Measurements from ENCODE around the gene SARM1.

SARM1 gene

GRCh38 chr17:28391401-28391800 is 19.9 kb downstream of the SARM1 start:
- no peak for DNase-seq (ENCODE audit: low read depth)
- H3K4me3 ChIP-seq (ENCODE audit: low read depth, low read length), result no peak overlapping the region
- no peak for TF ChIP-seq CTCF (IDR thresholded peaks at IDR 0.05; ENCODE audit: control insufficient read depth, extremely low read depth, insufficient read depth)

GRCh38 chr17:28392491-28392890 is 21.0 kb downstream of the SARM1 start:
- no peak for DNase-seq (ENCODE audit: low read depth)
- TF ChIP-seq CTCF (IDR thresholded peaks at IDR 0.05; ENCODE audit: control insufficient read depth, extremely low read depth, insufficient read depth), result no peak

GRCh38 chr17:28394337-28395116 is 23.0 kb downstream of the SARM1 start:
- H3K4me3 ChIP-seq (ENCODE audit: low read depth, low read length), result no peak overlapping the region
- no peak for TF ChIP-seq CTCF (IDR thresholded peaks at IDR 0.05; ENCODE audit: control insufficient read depth, extremely low read depth, insufficient read depth)
- no peak for DNase-seq (ENCODE audit: low read depth)

More at GRCh38 chr17:28392491-28392890, 21.0 kb downstream of the SARM1 start:
- H3K4me3 ChIP-seq (ENCODE audit: low read depth, low read length), result no peak overlapping the region

- no peak for TF ChIP-seq CTCF (IDR thresholded peaks at IDR 0.05; ENCODE audit: control insufficient read depth, extremely low read depth, insufficient read depth)
- no peak overlapping the region for H3K4me3 ChIP-seq (ENCODE audit: low read depth, low read length)
- DNase-seq (ENCODE audit: low read depth), result no peak
Measured at GRCh38 chr17:28395426-28395825, 23.9 kb downstream of the SARM1 start.

- DNase-seq (ENCODE audit: low read depth), result no peak
- no peak for TF ChIP-seq CTCF (IDR thresholded peaks at IDR 0.05; ENCODE audit: control insufficient read depth, extremely low read depth, insufficient read depth)
- H3K4me3 ChIP-seq (ENCODE audit: low read depth, low read length), result no peak overlapping the region
Measured at GRCh38 chr17:28395968-28396367, 24.5 kb downstream of the SARM1 start.

- H3K4me3 ChIP-seq (ENCODE audit: low read depth, low read length), result no peak overlapping the region
- TF ChIP-seq CTCF (IDR thresholded peaks at IDR 0.05; ENCODE audit: control insufficient read depth, extremely low read depth, insufficient read depth), result no peak
- DNase-seq (ENCODE audit: low read depth), result no peak
Measured at GRCh38 chr17:28396635-28397239, 25.2 kb downstream of the SARM1 start.
